ENCODE measurements around the gene GRAMD2B.
A peak's percentile ranks its signal among the peaks of the same experiment; 100 is the strongest.
"Not testable (repeated sequence)": the region's sequence is repeated elsewhere in the genome, so short reads cannot be mapped to it uniquely, and the experiment has no call there.

Gene GRAMD2B

GRCh38 chr5:126422994-126423788, at the start of gene GRAMD2B:
GRAMD2B (plus strand) TSS chr5:126423409; CDS start chr5:126423607, 198 bp downstream.
- peak; percentile 93 for DNase-seq (ENCODE audit: low spot score)

GRCh38 chr5:126374109-126374416, 49.1 kb upstream of the GRAMD2B start:
- no peak for DNase-seq (ENCODE audit: low spot score)

- DNase-seq (ENCODE audit: low spot score), result peak; percentile 43
Measured at GRCh38 chr5:126376443-126376842, 46.8 kb upstream of the GRAMD2B start.

GRCh38 chr5:126377424-126377823, 45.8 kb upstream of the GRAMD2B start:
- no peak for DNase-seq (ENCODE audit: low spot score)

GRCh38 chr5:126380316-126380715, 42.9 kb upstream of the GRAMD2B start:
- DNase-seq (ENCODE audit: low spot score), result not testable (repeated sequence)

- DNase-seq (ENCODE audit: low spot score), result no peak
Measured at GRCh38 chr5:126383246-126383645, 40.0 kb upstream of the GRAMD2B start.

GRCh38 chr5:126383776-126384175, 39.4 kb upstream of the GRAMD2B start:
- DNase-seq (ENCODE audit: low spot score), result no peak

GRCh38 chr5:126384985-126385384, 38.2 kb upstream of the GRAMD2B start:
- DNase-seq (ENCODE audit: low spot score), result no peak

GRCh38 chr5:126385524-126386502, 37.4 kb upstream of the GRAMD2B start:
- no peak for DNase-seq (ENCODE audit: low spot score)

GRCh38 chr5:126389179-126389578, 34.0 kb upstream of the GRAMD2B start:
- DNase-seq (ENCODE audit: low spot score), result no peak

- DNase-seq (ENCODE audit: low spot score), result no peak
Measured at GRCh38 chr5:126390051-126390450, 33.2 kb upstream of the GRAMD2B start.

- DNase-seq (ENCODE audit: low spot score), result no peak
Measured at GRCh38 chr5:126391386-126391785, 31.8 kb upstream of the GRAMD2B start.

GRCh38 chr5:126394211-126394788, 28.9 kb upstream of the GRAMD2B start:
- no peak for DNase-seq (ENCODE audit: low spot score)

GRCh38 chr5:126395198-126395597, 28.0 kb upstream of the GRAMD2B start:
- peak; percentile 35 for DNase-seq (ENCODE audit: low spot score)

GRCh38 chr5:126395605-126396004, 27.6 kb upstream of the GRAMD2B start:
- no peak for DNase-seq (ENCODE audit: low spot score)

GRCh38 chr5:126396721-126397120, 26.5 kb upstream of the GRAMD2B start:
- DNase-seq (ENCODE audit: low spot score), result not testable (repeated sequence)

- no peak for DNase-seq (ENCODE audit: low spot score)
Measured at GRCh38 chr5:126398791-126399190, 24.4 kb upstream of the GRAMD2B start.

GRCh38 chr5:126400621-126401251, 22.5 kb upstream of the GRAMD2B start:
- DNase-seq (ENCODE audit: low spot score), result no peak

GRCh38 chr5:126402621-126403555, 20.3 kb upstream of the GRAMD2B start:
- no peak for DNase-seq (ENCODE audit: low spot score)

- DNase-seq (ENCODE audit: low spot score), result no peak
Measured at GRCh38 chr5:126403876-126404275, 19.3 kb upstream of the GRAMD2B start.

GRCh38 chr5:126410623-126411022, 12.6 kb upstream of the GRAMD2B start:
- no peak for DNase-seq (ENCODE audit: low spot score)
